H9 (cell line): ENCODE measurements around the gene RASGRP4. TPM values are rescaled to one million over a fixed set of nuclear protein-coding genes. Genes with fewer than 3 reads are reported as not detected.
A peak's percentile ranks its signal among the peaks of the same experiment; 100 is the strongest.

Source experiments
- DNase-seq: peaks from one replicate; pipeline ENCODE4 v3.0.0-alpha.2; 2017
- H2AFZ ChIP-seq: one replicate; pipeline ENCODE4 v1.6.1; 2013; ENCODE audit warnings: mild to moderate bottlenecking, low read length, control low read depth, moderate library complexity
- H2AK5ac ChIP-seq: 2 replicates; pipeline ENCODE4 v1.6.1; 2013; ENCODE audit warnings: low read length, control low read depth, mixed read lengths; ENCODE audit not compliant: insufficient read length
- H2BK120ac ChIP-seq: one replicate; pipeline ENCODE4 v1.6.1; 2013; ENCODE audit warnings: low read depth, mild to moderate bottlenecking, low read length, control low read depth, inconsistent platforms; ENCODE audit not compliant: poor library complexity, severe bottlenecking
- H2BK12ac ChIP-seq: 2 replicates; pipeline ENCODE4 v1.6.1; 2013; ENCODE audit warnings: low read length, control low read depth, mixed read lengths, low read depth; ENCODE audit not compliant: insufficient read length
- H2BK15ac ChIP-seq: 2 replicates; pipeline ENCODE4 v1.6.1; 2013; ENCODE audit warnings: low read depth, low read length, control low read depth
- H2BK20ac ChIP-seq: one replicate; pipeline ENCODE4 v1.6.1; 2013; ENCODE audit warnings: low read depth, mild to moderate bottlenecking, low read length, control low read depth, inconsistent platforms; ENCODE audit not compliant: poor library complexity, severe bottlenecking
- H2BK5ac ChIP-seq: 2 replicates; pipeline ENCODE4 v1.6.1; 2013; ENCODE audit warnings: low read length, control low read depth, mixed read lengths; ENCODE audit not compliant: insufficient read length
- H3K14ac ChIP-seq: 2 replicates; pipeline ENCODE4 v1.6.1; 2013; ENCODE audit warnings: low read length, control low read depth; ENCODE audit not compliant: insufficient read depth
- H3K18ac ChIP-seq: 2 replicates; pipeline ENCODE4 v1.6.1; 2013; ENCODE audit warnings: low read depth, mild to moderate bottlenecking, mixed read lengths, low read length, control low read depth; ENCODE audit not compliant: insufficient read length
- H3K23ac ChIP-seq: 2 replicates; pipeline ENCODE4 v1.6.1; 2013; ENCODE audit warnings: low read length, control low read depth, mixed read lengths, low read depth; ENCODE audit not compliant: insufficient read length
- H3K23me2 ChIP-seq: 2 replicates; pipeline ENCODE4 v1.6.1; 2013; ENCODE audit warnings: low read depth, mild to moderate bottlenecking, mixed read lengths, low read length, control low read depth; ENCODE audit not compliant: insufficient read length, poor library complexity, severe bottlenecking
- H3K27ac ChIP-seq: 2 replicates; pipeline ENCODE4 v1.5.1; 2013; ENCODE audit warnings: low read length, control low read depth, mixed read lengths, low read depth; ENCODE audit not compliant: insufficient read length
- H3K27me3 ChIP-seq: 2 replicates; pipeline ENCODE4 v1.6.1; 2013; ENCODE audit warnings: low read length, control low read depth, inconsistent platforms; ENCODE audit not compliant: insufficient read depth
- H3K4ac ChIP-seq: 2 replicates; pipeline ENCODE4 v1.6.1; 2013; ENCODE audit warnings: low read depth, mild to moderate bottlenecking, control low read depth, inconsistent platforms, low read length, moderate library complexity
- H3K4me1 ChIP-seq: 2 replicates; pipeline ENCODE4 v1.6.1; 2013; ENCODE audit warnings: low read length, control low read depth, inconsistent platforms; ENCODE audit not compliant: insufficient read depth
- H3K4me2 ChIP-seq: 2 replicates; pipeline ENCODE4 v1.6.1; 2013; ENCODE audit warnings: low read length, control low read depth, mixed read lengths; ENCODE audit not compliant: insufficient read length, insufficient read depth
- H3K56ac ChIP-seq: 2 replicates; pipeline ENCODE4 v1.6.1; 2013; ENCODE audit warnings: low read depth, mild to moderate bottlenecking, mixed read lengths, low read length, control low read depth; ENCODE audit not compliant: insufficient read length
- H3K79me1 ChIP-seq: 2 replicates; pipeline ENCODE4 v1.6.1; 2013; ENCODE audit warnings: low read depth, mild to moderate bottlenecking, moderate library complexity, low read length, control low read depth, inconsistent platforms; ENCODE audit not compliant: insufficient read depth, poor library complexity, severe bottlenecking
- H3K79me2 ChIP-seq: 2 replicates; pipeline ENCODE4 v1.6.1; 2013; ENCODE audit warnings: low read length, control low read depth, inconsistent platforms; ENCODE audit not compliant: insufficient read depth
- H3K9ac ChIP-seq: 2 replicates; pipeline ENCODE4 v1.6.1; 2013; ENCODE audit warnings: low read length, control low read depth, mixed read lengths; ENCODE audit not compliant: insufficient read length; ENCODE audit errors: extremely low read depth
- H3K9me3 ChIP-seq: one replicate; pipeline ENCODE4 v1.6.1; 2013; ENCODE audit warnings: low read depth, low read length, inconsistent platforms; ENCODE audit not compliant: control insufficient read depth
- H3T11ph ChIP-seq: one replicate; pipeline ENCODE4 v1.6.1; 2013; ENCODE audit warnings: mild to moderate bottlenecking, low read length, control low read depth, inconsistent platforms
- H4K20me1 ChIP-seq: one replicate; pipeline ENCODE4 v1.6.1; 2013; ENCODE audit not compliant: control insufficient read depth, insufficient read length, insufficient read depth
- H4K5ac ChIP-seq: 2 replicates; pipeline ENCODE4 v1.6.1; 2013; ENCODE audit warnings: low read depth, mild to moderate bottlenecking, mixed read lengths, low read length, control low read depth; ENCODE audit not compliant: insufficient read length
- H4K8ac ChIP-seq: replicated peaks from 2 replicates; pipeline ENCODE4 v1.6.1; 2013; ENCODE audit warnings: low read length, control low read depth, mixed read lengths, low read depth; ENCODE audit not compliant: insufficient read length
- H4K91ac ChIP-seq: 2 replicates; pipeline ENCODE4 v1.6.1; 2013; ENCODE audit warnings: low read depth, mild to moderate bottlenecking, moderate library complexity, mixed read lengths, low read length, control low read depth; ENCODE audit not compliant: insufficient read length
- H3K27ac Mint-ChIP-seq, 3 experiments: 2 replicates in 2 of 3; 3 replicates in 1 of 3; pipeline ENCODE4 v1.8.0; 2020 to 2021; ENCODE audit warnings: mixed read lengths in 3 of 3, mild to moderate bottlenecking in 1 of 3, moderate library complexity in 1 of 3
- H3K27me3 Mint-ChIP-seq: 2 replicates; pipeline ENCODE4 v1.8.0; 2021; ENCODE audit warnings: low read depth, mild to moderate bottlenecking, moderate library complexity, mixed read lengths
- H3K36me3 Mint-ChIP-seq, 3 experiments: 2 replicates in 2 of 3; 3 replicates in 1 of 3; pipeline ENCODE4 v1.8.0; 2020 to 2021; ENCODE audit warnings: low read depth in 3 of 3, mixed read lengths in 3 of 3; ENCODE audit not compliant: insufficient read depth in 1 of 3
- H3K4me1 Mint-ChIP-seq, 2 experiments: 2 replicates each; pipeline ENCODE4 v1.8.0; 2020; ENCODE audit warnings: mixed read lengths in 2 of 2
- H3K4me3 Mint-ChIP-seq, 2 experiments: 2 replicates in 1 of 2; 3 replicates in 1 of 2; pipeline ENCODE4 v1.8.0; 2020 to 2021; ENCODE audit warnings: mild to moderate bottlenecking in 2 of 2, mixed read lengths in 2 of 2, moderate library complexity in 1 of 2
- H3K9me3 Mint-ChIP-seq, 2 experiments: 2 replicates in 1 of 2; 3 replicates in 1 of 2; pipeline ENCODE4 v1.8.0; 2020; ENCODE audit warnings: mild to moderate bottlenecking in 2 of 2, mixed read lengths in 2 of 2, moderate library complexity in 1 of 2
- CTCF ChIP-seq: fragments of 200-600 bp; sonication (generic); conservative IDR thresholded peaks from 3 replicates; pipeline ENCODE4 v1.8.0; 2021; ENCODE audit warnings: antibody characterized with exemption, mild to moderate bottlenecking
- WGBS: extraction: QIAGEN DNeasy Blood & Tissue Kit; methylation state at CpG from one replicate; pipeline ENCODE4 v1.1.7; 2013; ENCODE audit warnings: missing lambda C conversion rate, low lambda C conversion rate, mixed read lengths; ENCODE audit not compliant: insufficient read length; ENCODE audit errors: extremely low coverage; 5-methylcytosine and 5-hydroxymethylcytosine counted together
- total RNA-seq: library from RNA; stranded (reverse); gene quantifications from 2 replicates; pipeline ENCODE4 v1.2.1, GENCODE V29; 2021

The RASGRP4 gene
- total RNA-seq, 1 experiment from 2014 or later, result 0.28 TPM

- H2AFZ ChIP-seq, result no peak overlapping the region
- H2BK20ac ChIP-seq, result no peak overlapping the region
- H3K79me2 ChIP-seq, result no peaks in the 10 kb centered on the region
- H3K23ac ChIP-seq, result no peak overlapping the region
- no peak overlapping the region for H3K14ac ChIP-seq
- H3K4ac ChIP-seq, result no peak overlapping the region
- no peaks in the 10 kb centered on the region for H3K27me3 ChIP-seq
- H3K27ac ChIP-seq, result no peak overlapping the region
- TF ChIP-seq CTCF, result no peak
- no peak overlapping the region for H4K8ac ChIP-seq
- H2BK15ac ChIP-seq, result no peak overlapping the region
- H3K4me2 ChIP-seq, result no peak overlapping the region
- peaks cover 8% of the 10 kb centered on the region for H3K23me2 ChIP-seq
- H4K20me1 ChIP-seq, result no peaks in the 10 kb centered on the region
- H3K18ac ChIP-seq, result no peak overlapping the region
- Mint-ChIP-seq H3K9me3 (no peaks in the 10 kb centered on the region), H3K4me1 (peaks cover 20 to 32% of the 10 kb centered on the region in 2 experiments), H3K27me3 (no peaks in the 10 kb centered on the region), H3K27ac (peak overlapping the region; percentile 7 to 73 (median 9); a peak in 4 of 7 replicates), H3K36me3 (peaks cover 0 to 12% (median 6%) of the 10 kb centered on the region in 3 experiments; a peak in 4 of 7 replicates), H3K4me3 (no peak overlapping the region; a peak in 2 of 5 replicates)
- H3K79me1 ChIP-seq, result no peaks in the 10 kb centered on the region
- WGBS, result no CpG with 5 or more reads among the region's 2 CpGs
- no peaks in the 10 kb centered on the region for H3K4me1 ChIP-seq
- no peaks in the 10 kb centered on the region for H3K9me3 ChIP-seq
- H3K56ac ChIP-seq, result no peak overlapping the region
- no peak overlapping the region for H4K91ac ChIP-seq
- H2AK5ac ChIP-seq, result no peak overlapping the region
- H3T11ph ChIP-seq, result no peak overlapping the region
- H4K5ac ChIP-seq, result no peak overlapping the region
- no peak overlapping the region for H2BK5ac ChIP-seq
- no peak overlapping the region for H2BK12ac ChIP-seq
- no peak for DNase-seq
- no peak overlapping the region for H3K9ac ChIP-seq
- no peak overlapping the region for H2BK120ac ChIP-seq
These were observed 11.9 kb upstream of the RASGRP4 start for GRCh38 chr19:38437917-38438316.
